Measurements from ENCODE around the gene ZNF865. TPM values are rescaled to one million over a fixed set of nuclear protein-coding genes. Genes with fewer than 3 reads are reported as not detected.

ZNF865 gene
- total and polyA plus RNA-seq, 2 donors (not counting 3 experiments of a cell fraction or from before 2014, with no cell fraction given) = 4.0 to 10.1 TPM

GRCh38 chr19:55618426-55618825 lies 13.0 kb downstream of the ZNF865 start:
- CTCF ChIA-PET = interaction anchor here (0.7 to 1.9 kb wide), 2 partner anchors 9 to 14 kb away, joined by 3 to 8 read pairs; no protein-coding TSS in a partner anchor
- POLR2A ChIA-PET = interaction anchor here (0.6 kb wide), 1 partner anchor 47 kb away, joined by 3 read pairs; no protein-coding TSS in a partner anchor

More at GRCh38 chr19:55618426-55618825, 13.0 kb downstream of the ZNF865 start:
- TF ChIP-seq CTCF (IDR thresholded peaks at IDR 0.05; ENCODE audit: extremely low read depth in 1 of 2, insufficient read depth in 1 of 2, low read depth in 1 of 2, low read length in 2 of 2) = no peak
- TF ChIP-seq GATA2 (IDR thresholded peaks at IDR 0.05; ENCODE audit: insufficient read depth, insufficient read length, low read depth, low read length) = no peak
- no peak for TF ChIP-seq POLR2AphosphoS5 (IDR thresholded peaks at IDR 0.05; ENCODE audit: insufficient read depth, low read depth, low read length)
- no peak for TF ChIP-seq EZH2 (IDR thresholded peaks at IDR 0.05; ENCODE audit: borderline replicate concordance, low read depth, low read length, severe bottlenecking)
- Histone ChIP-seq H3K9me1 (replicated peaks; ENCODE audit: control insufficient read depth, extremely low read depth, insufficient read depth, low read length) (no peaks in the 10 kb centered on the region), H4K20me1 (replicated peaks; ENCODE audit: control insufficient read depth, extremely low read depth, insufficient read depth, low read length) (no peaks in the 10 kb centered on the region), H3K27me3 (ENCODE audit: control insufficient read depth in 2 of 2, insufficient read depth in 2 of 2, low read length in 2 of 2) (no peaks in the 10 kb centered on the region), H3K79me2 (ENCODE audit: control insufficient read depth, insufficient read depth, low read length) (no peaks in the 10 kb centered on the region), H3K4me3 (replicated peaks in 1 of 3; ENCODE audit: insufficient read depth in 1 of 3, low read depth in 1 of 3, low read length in 3 of 3) (no peak overlapping the region), H3K9ac (replicated peaks; ENCODE audit: extremely low read depth, insufficient read depth, low read length) (no peak overlapping the region), H3K9me3 (replicated peaks; ENCODE audit: control insufficient read depth, insufficient read depth, low read length) (no peaks in the 10 kb centered on the region), H3K36me3 (ENCODE audit: control insufficient read depth in 2 of 2, extremely low read depth in 1 of 2, insufficient read depth in 2 of 2, low read length in 2 of 2) (peaks cover 2 to 21% of the 10 kb centered on the region in 2 experiments), H3K4me1 (ENCODE audit: control insufficient read depth, extremely low read depth, insufficient read depth, low read length) (peaks cover 2% of the 10 kb centered on the region), H3K27ac (ENCODE audit: insufficient read depth, low read depth, low read length) (no peak overlapping the region), H3K4me2 (ENCODE audit: insufficient read depth, low read length) (no peak overlapping the region), H2AFZ (ENCODE audit: low read depth, low read length) (no peak overlapping the region)
- BruUV-seq (replicated peaks) = no TSS peak
- dilution Hi-C loops (cut with MboI; ENCODE audit: extremely low pct_ligation_motif_present, low sequenced_read_pairs) (no loop called here), intact Hi-C loops (cut with micrococcal nuclease) (no loop called here)
- FAIRE-seq = no peak
- no peak for DNase-seq (ENCODE audit: low read depth, low spot score)
